Spleen (tissue), 11 donors: ENCODE measurements around the gene SOX21. TPM values are rescaled to one million over a fixed set of nuclear protein-coding genes. Genes with fewer than 3 reads are reported as not detected.

Source experiments
- DNase-seq: peaks from one replicate; pipeline ENCODE4 v3.0.0-alpha.2; 2020
- H3K27ac ChIP-seq, 8 donors: fragments of 200-600 bp; sonication (generic) in 7 of 8; 1 replicate in 4 of 8; 2 replicates in 4 of 8; pipeline versions ENCODE4 v1.5.0 to v1.8.0; 2016 to 2021; ENCODE audit warnings: inconsistent platforms in 4 of 8, mild to moderate bottlenecking in 4 of 8, moderate library complexity in 1 of 8
- H3K27me3 ChIP-seq, 7 donors: fragments of 200-600 bp; sonication (generic) in 6 of 7; replicated peaks in 1 of 7; 1 replicate in 4 of 7; 2 replicates in 3 of 7; pipeline versions ENCODE4 v1.5.0 to v1.8.0; 2016 to 2021; ENCODE audit warnings: inconsistent platforms in 3 of 7, mild to moderate bottlenecking in 1 of 7
- H3K36me3 ChIP-seq, 6 donors: fragments of 200-600 bp; sonication (generic) in 5 of 6; 1 replicate in 4 of 6; 2 replicates in 2 of 6; pipeline versions ENCODE4 v1.5.0 to v1.8.0; 2016 to 2021; ENCODE audit warnings: inconsistent platforms in 2 of 6
- H3K4me1 ChIP-seq, 6 donors: fragments of 200-600 bp; sonication (generic) in 5 of 6; 1 replicate in 3 of 6; 2 replicates in 3 of 6; pipeline versions ENCODE4 v1.5.0 to v1.8.0; 2016 to 2021; ENCODE audit warnings: inconsistent platforms in 3 of 6
- H3K4me3 ChIP-seq, 8 donors: fragments of 200-600 bp; sonication (generic) in 7 of 8; 1 replicate in 4 of 8; 2 replicates in 4 of 8; pipeline versions ENCODE4 v1.5.0 to v1.8.0; 2016 to 2021; ENCODE audit warnings: inconsistent platforms in 4 of 8, mild to moderate bottlenecking in 4 of 8, moderate library complexity in 2 of 8
- H3K9me3 ChIP-seq, 8 donors: fragments of 200-600 bp; sonication (generic) in 7 of 8; 1 replicate in 4 of 8; 2 replicates in 4 of 8; pipeline versions ENCODE4 v1.5.0 to v1.8.0; 2016 to 2021; ENCODE audit warnings: inconsistent platforms in 4 of 8
- CTCF ChIP-seq, 11 experiments: fragments of 200-600 bp in 7 of 11; fragments of 450-650 bp in 4 of 11; sonication (generic) in 4 of 11; IDR thresholded peaks in 8 of 11; conservative IDR thresholded peaks in 3 of 11; 1 replicate in 7 of 11; 2 replicates in 4 of 11; pipeline versions ENCODE4 v1.4.0 to v1.8.0; 2016 to 2021; ENCODE audit warnings: antibody characterized with exemption in 11 of 11, inconsistent platforms in 4 of 11, mild to moderate bottlenecking in 1 of 11
- POLR2A ChIP-seq, 3 donors: fragments of 450-650 bp; IDR thresholded peaks; one replicate each; pipeline ENCODE4 v1.5.1; 2017; ENCODE audit warnings: antibody characterized with exemption in 3 of 3, mild to moderate bottlenecking in 1 of 3
- POLR2AphosphoS5 ChIP-seq, 3 donors: sonication (generic); formaldehyde crosslinking; IDR thresholded peaks; one replicate each; pipeline ENCODE4 v1.5.1; 2017; ENCODE audit warnings: antibody characterized with exemption in 3 of 3
- WGBS, 5 donors: extraction: QIAGEN DNeasy Blood & Tissue Kit in 3 of 5; methylation state at CpG; one replicate each; pipeline versions ENCODE4 v1.1.5 to v1.1.7; 2013 to 2018; 5-methylcytosine and 5-hydroxymethylcytosine counted together
- intact Hi-C: fragments of 100-400 bp; cut with DNase I; formaldehyde crosslinking; loops from one replicate; pipeline ENCODE4 v1.15.0; 2023; ENCODE audit warnings: low total_unique reads
- polyA plus RNA-seq, 3 donors: library from polyadenylated mRNA; stranded (reverse); fragments of 200-250 nt; gene quantifications; one replicate each; pipeline ENCODE4 v1.2.1, GENCODE V29; 2013
- total RNA-seq, 7 donors: library from RNA; depleted of rRNA in 3 of 7; stranded (reverse); fragments of >200 nt in 3 of 7; fragmentation: NEBNext Ultra II Directional in 4 of 7; extraction: Animal tissue kit (Norgen Biotek cat#: 25700) in 4 of 7; gene quantifications; one replicate each; pipeline versions ENCODE4 v1.1.0 to v1.2.1, GENCODE V29; 2016 to 2021
- donor health status: healthy with polysubstance abuse.
- donor health status: DM: no; HTN: no; CAD: no; lungs with moderate emphysema.
- donor health status: DM: no; HTN: no; CAD: no.
- donor health status: Bipolar disorder and iron deficiency.
- donor health status: healthy.
- donor health status: DM: no; HTN: no; CAD: no.
- donor health status: DM: yes; HTN: yes; CAD: no.

Gene SOX21
- total and polyA plus RNA-seq, 10 donors = not detected

GRCh38 chr13:94709001-94709834 lies 3.1 kb downstream of the SOX21 start:
- no peak for DNase-seq
- TF ChIP-seq POLR2A (IDR thresholded peaks at IDR 0.05) (no peak), POLR2AphosphoS5 (IDR thresholded peaks at IDR 0.05) (no peak), CTCF (IDR thresholded peaks at IDR 0.05 in 8 of 11, conservative IDR thresholded peaks at IDR 0.05 in 3 of 11) (no peak)

GRCh38 chr13:94708031-94708859 lies 4.1 kb downstream of the SOX21 start:
- Histone ChIP-seq H3K4me3 (peak overlapping the region in 1 of 8 donors; percentile 7), H3K9me3 (no peaks in the 10 kb centered on the region), H3K27me3 (peaks cover 11 to 100% (median 98%) of the 10 kb centered on the region in 7 donors), H3K4me1 (peaks cover 15 to 51% (median 38%) of the 10 kb centered on the region in 6 donors), H3K36me3 (no peaks in the 10 kb centered on the region), H3K27ac (no peak overlapping the region)
- WGBS, 5 donors = 6 to 10% (median 8%) methylated on average over 31 of the region's 31 CpGs
- DNase-seq = no peak
- intact Hi-C loops = no loop called here
- no peak for TF ChIP-seq POLR2AphosphoS5 (IDR thresholded peaks at IDR 0.05)
- no peak for TF ChIP-seq POLR2A (IDR thresholded peaks at IDR 0.05)
- TF ChIP-seq CTCF (IDR thresholded peaks at IDR 0.05 in 8 of 11, conservative IDR thresholded peaks at IDR 0.05 in 3 of 11) = no peak

More at GRCh38 chr13:94709001-94709834, 3.1 kb downstream of the SOX21 start:
- 12 to 15% (median 13%) methylated on average over 7 of the region's 7 CpGs for WGBS, 5 donors
- intact Hi-C loops = no loop called here
- H3K4me1 ChIP-seq = peaks cover 16 to 57% (median 43%) of the 10 kb centered on the region in 6 donors
- H3K27me3 ChIP-seq = peaks cover 12 to 100% (median 98%) of the 10 kb centered on the region in 7 donors
- no peaks in the 10 kb centered on the region for H3K36me3 ChIP-seq
- no peaks in the 10 kb centered on the region for H3K9me3 ChIP-seq
- H3K4me3 ChIP-seq = no peak overlapping the region
- H3K27ac ChIP-seq = no peak overlapping the region

GRCh38 chr13:94707400-94708021 lies 4.8 kb downstream of the SOX21 start:
- Histone ChIP-seq H3K27ac (no peak overlapping the region), H3K36me3 (no peaks in the 10 kb centered on the region), H3K4me3 (peak overlapping the region in 2 of 8 donors; percentile 7 to 47), H3K9me3 (no peaks in the 10 kb centered on the region), H3K27me3 (peaks cover 6 to 100% (median 98%) of the 10 kb centered on the region in 7 donors), H3K4me1 (peaks cover 8 to 44% (median 31%) of the 10 kb centered on the region in 6 donors)
- intact Hi-C loops = no loop called here
- 3 to 7% (median 4%) methylated on average over 35 to 41 of the region's 41 CpGs for WGBS, 5 donors
- TF ChIP-seq CTCF (IDR thresholded peaks at IDR 0.05 in 8 of 11, conservative IDR thresholded peaks at IDR 0.05 in 3 of 11) (no peak), POLR2AphosphoS5 (IDR thresholded peaks at IDR 0.05) (no peak), POLR2A (IDR thresholded peaks at IDR 0.05) (no peak)
- DNase-seq = no peak
